ENCODE measurements around the gene CIBAR2.

The CIBAR2 gene

DNA sequence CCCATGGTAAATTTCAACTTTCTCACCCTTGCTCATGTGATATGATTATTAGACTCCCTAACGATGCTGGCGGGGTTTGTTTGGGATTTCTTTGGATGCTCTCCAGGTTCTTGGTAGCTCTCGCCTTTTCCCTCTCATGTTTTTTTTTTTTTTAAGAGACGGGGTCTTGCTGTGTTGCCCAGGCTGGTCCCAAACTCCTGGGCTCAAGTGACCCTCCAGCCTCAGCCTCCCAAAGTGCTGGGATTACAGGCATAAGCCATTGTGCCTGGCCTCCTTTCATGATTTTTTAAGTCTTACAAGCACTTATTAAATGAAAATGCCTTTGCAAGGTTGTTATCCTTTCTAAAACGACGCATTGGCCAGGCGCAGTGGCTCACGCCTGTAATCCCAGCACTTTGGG, 60.6 kb downstream of the CIBAR2 start:
- no peak overlapping the region for H3K4me3 ChIP-seq (replicated peaks in 1 of 2; ENCODE audit: low read depth in 2 of 2, low read length in 2 of 2)
- DNase-seq (ENCODE audit: low read depth in 2 of 2) = no peak
- TF ChIP-seq, protein P1, sequence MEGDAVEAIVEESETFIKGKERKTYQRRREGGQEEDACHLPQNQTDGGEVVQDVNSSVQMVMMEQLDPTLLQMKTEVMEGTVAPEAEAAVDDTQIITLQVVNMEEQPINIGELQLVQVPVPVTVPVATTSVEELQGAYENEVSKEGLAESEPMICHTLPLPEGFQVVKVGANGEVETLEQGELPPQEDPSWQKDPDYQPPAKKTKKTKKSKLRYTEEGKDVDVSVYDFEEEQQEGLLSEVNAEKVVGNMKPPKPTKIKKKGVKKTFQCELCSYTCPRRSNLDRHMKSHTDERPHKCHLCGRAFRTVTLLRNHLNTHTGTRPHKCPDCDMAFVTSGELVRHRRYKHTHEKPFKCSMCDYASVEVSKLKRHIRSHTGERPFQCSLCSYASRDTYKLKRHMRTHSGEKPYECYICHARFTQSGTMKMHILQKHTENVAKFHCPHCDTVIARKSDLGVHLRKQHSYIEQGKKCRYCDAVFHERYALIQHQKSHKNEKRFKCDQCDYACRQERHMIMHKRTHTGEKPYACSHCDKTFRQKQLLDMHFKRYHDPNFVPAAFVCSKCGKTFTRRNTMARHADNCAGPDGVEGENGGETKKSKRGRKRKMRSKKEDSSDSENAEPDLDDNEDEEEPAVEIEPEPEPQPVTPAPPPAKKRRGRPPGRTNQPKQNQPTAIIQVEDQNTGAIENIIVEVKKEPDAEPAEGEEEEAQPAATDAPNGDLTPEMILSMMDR (IDR thresholded peaks at IDR 0.05; ENCODE audit: low read depth, low read length) = no peak

- TF ChIP-seq, protein P1 (IDR thresholded peaks at IDR 0.05; ENCODE audit: low read depth, low read length) = no peak
- no peak overlapping the region for H3K4me3 ChIP-seq (replicated peaks in 1 of 2; ENCODE audit: low read depth in 2 of 2, low read length in 2 of 2)
- DNase-seq (ENCODE audit: low read depth in 2 of 2) = no peak
These were observed 61.1 kb downstream of the CIBAR2 start for GRCh38 chr16:85051067-85051581.

GRCh38 chr16:85049706-85050305, 62.5 kb downstream of the CIBAR2 start:
- DNase-seq (ENCODE audit: low read depth in 2 of 2) = no peak
- TF ChIP-seq, protein P1 (IDR thresholded peaks at IDR 0.05; ENCODE audit: low read depth, low read length) = no peak
- H3K4me3 ChIP-seq (replicated peaks in 1 of 2; ENCODE audit: low read depth in 2 of 2, low read length in 2 of 2) = no peak overlapping the region

DNA sequence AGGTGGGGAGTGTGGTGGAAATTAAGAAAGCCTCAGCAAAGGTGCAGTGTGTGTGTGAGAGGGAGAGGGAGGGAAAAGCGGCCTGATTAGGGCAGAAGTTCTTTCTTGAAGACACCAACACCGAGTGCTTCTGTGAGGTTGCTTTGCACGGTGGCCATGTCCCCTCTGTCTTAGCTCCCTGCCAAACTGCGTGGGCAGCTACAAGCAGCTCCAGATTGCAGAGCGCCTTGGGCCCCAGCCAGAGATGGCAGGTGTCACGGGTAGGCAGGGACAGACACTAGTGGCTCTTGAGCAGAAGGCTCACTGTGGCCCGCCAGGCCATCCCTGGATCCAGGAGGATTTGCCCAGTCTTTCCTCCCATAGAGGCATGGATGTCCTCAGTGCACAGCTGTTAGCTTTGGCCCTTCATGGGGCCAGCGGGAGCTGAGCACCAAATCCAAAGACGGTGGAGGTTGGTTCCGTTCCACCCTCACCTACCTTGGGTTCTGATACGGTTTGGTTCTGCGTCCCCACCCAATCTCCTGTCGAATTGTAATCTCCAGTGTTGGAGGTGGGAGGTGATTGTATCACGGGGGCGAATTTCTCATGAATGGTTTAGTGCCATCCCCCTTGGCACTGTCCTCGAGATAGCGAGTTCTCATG, 63.2 kb downstream of the CIBAR2 start:
- no peak for DNase-seq (ENCODE audit: low read depth in 2 of 2)

More for the DNA sequence above, 63.2 kb downstream of the CIBAR2 start:
- TF ChIP-seq, protein P1 (IDR thresholded peaks at IDR 0.05; ENCODE audit: low read depth, low read length) = no peak
- no peak overlapping the region for H3K4me3 ChIP-seq (replicated peaks in 1 of 2; ENCODE audit: low read depth in 2 of 2, low read length in 2 of 2)
